Inferior parietal cortex (tissue), 1 donor: ENCODE measurements around the gene SLC39A6.
"Not testable (repeated sequence)": the region's sequence is repeated elsewhere in the genome, so short reads cannot be mapped to it uniquely, and the experiment has no call there.

ENCODE experiments used
- DNase-seq: peaks from one replicate; pipeline ENCODE4 v3.0.0-alpha.2; 2016; ENCODE audit errors: extremely low spot score

SLC39A6 gene

GRCh38 chr18:36135264-36135663, 6.1 kb upstream of the SLC39A6 start:
- no peak for DNase-seq

GRCh38 chr18:36132756-36133155, 3.6 kb upstream of the SLC39A6 start:
- no peak for DNase-seq

- DNase-seq = no peak
Observed at GRCh38 chr18:36131692-36132483, 2.7 kb upstream of the SLC39A6 start.

GRCh38 chr18:36130883-36131653, 1.9 kb upstream of the SLC39A6 start:
- DNase-seq = no peak

- DNase-seq = peak; percentile 17
Observed at GRCh38 chr18:36130039-36130831, 1.1 kb upstream of the SLC39A6 start.

- no peak for DNase-seq
Observed at GRCh38 chr18:36128907-36129299, 237 bp downstream of the SLC39A6 start.

GRCh38 chr18:36128530-36128870, 640 bp downstream of the SLC39A6 start:
- DNase-seq = peak; percentile 39

GRCh38 chr18:36127836-36128529, 1.2 kb downstream of the SLC39A6 start:
- peak; percentile 39 for DNase-seq

GRCh38 chr18:36126668-36127067, 2.5 kb downstream of the SLC39A6 start:
- no peak for DNase-seq

- no peak for DNase-seq
Observed at GRCh38 chr18:36124841-36125240, 4.3 kb downstream of the SLC39A6 start.

GRCh38 chr18:36120297-36120696, 8.8 kb downstream of the SLC39A6 start:
- DNase-seq = no peak

GRCh38 chr18:36116771-36117170, 12.4 kb downstream of the SLC39A6 start:
- not testable (repeated sequence) for DNase-seq

GRCh38 chr18:36114738-36115137, 14.4 kb downstream of the SLC39A6 start:
- DNase-seq = no peak

GRCh38 chr18:36114251-36114650, 14.9 kb downstream of the SLC39A6 start:
- DNase-seq = no peak

GRCh38 chr18:36112302-36112701, 16.8 kb downstream of the SLC39A6 start:
- no peak for DNase-seq

- no peak for DNase-seq
Observed at GRCh38 chr18:36109737-36110136, 19.4 kb downstream of the SLC39A6 start.

- no peak for DNase-seq
Observed at GRCh38 chr18:36108601-36109000, 20.5 kb downstream of the SLC39A6 start.

GRCh38 chr18:36108196-36108595, 20.9 kb downstream of the SLC39A6 start:
- DNase-seq = no peak

GRCh38 chr18:36107477-36107876, 21.7 kb downstream of the SLC39A6 start:
- no peak for DNase-seq

- DNase-seq = no peak
Observed at GRCh38 chr18:36104749-36105148, 24.4 kb downstream of the SLC39A6 start.

GRCh38 chr18:36101943-36102342, 27.2 kb downstream of the SLC39A6 start:
- DNase-seq = no peak

GRCh38 chr18:36099311-36099710, 29.8 kb downstream of the SLC39A6 start:
- no peak for DNase-seq
